NCI-H2081 treated with DMSO at 0.1 percent for 48 hours (cell line): ENCODE results near the gene COL9A1.
"Not testable (repeated sequence)": the region's sequence is repeated elsewhere in the genome, so short reads cannot be mapped to it uniquely, and the experiment has no call there.

ENCODE experiments used
- DNase-seq: peaks from one replicate; lab custom pipeline; 2025; lab: John Stamatoyannopoulos, UW

Gene COL9A1

DNA sequence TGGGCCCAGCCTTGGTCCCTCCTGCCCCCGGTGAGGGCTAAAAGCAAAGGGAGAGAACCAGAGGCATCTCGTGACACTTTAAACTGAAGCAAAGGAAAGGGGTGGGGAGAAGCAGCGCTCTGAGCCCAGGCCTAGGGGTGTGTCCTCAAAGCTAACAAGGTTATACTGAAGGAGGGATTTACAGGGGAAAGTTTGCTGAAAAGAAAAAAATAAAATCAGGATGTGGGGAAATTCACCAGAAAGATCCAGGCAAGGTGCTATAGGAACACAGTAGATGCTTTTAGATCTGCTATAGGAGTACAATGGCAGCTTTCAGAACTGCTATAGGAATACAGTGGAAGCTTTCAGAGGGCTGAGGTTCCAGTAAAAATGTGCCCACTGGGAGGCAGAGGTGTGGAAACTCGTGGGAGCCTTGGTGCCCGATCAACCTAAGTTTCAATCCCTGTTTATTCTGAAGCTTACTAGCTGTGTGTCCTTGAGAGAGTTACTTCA lies at the start of gene COL9A1:
Gene COL9A1 (minus strand): TSS at position 51 of the 492 bp plus-strand sequence. CDS start 160 bp downstream, outside the sequence.
- DNase-seq = no peak

DNA sequence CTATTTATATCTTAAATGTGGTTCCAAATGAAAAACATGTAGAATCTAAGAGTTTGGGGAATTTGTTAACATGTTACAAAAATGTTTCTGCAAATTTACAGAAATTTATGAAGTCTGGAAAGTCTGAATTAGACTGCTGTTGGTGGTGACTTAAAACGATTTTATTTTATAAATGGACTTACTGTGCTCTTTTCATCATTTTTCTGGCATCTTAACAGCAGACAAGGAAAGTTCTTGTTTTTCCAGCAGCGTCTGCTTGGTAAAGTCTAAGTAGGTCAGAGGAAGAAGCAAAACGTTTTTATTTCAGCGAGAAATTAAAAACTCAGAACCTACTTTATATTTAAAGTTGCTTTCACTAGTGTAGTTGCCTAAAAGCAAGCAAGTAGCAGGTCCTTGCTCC lies 48.6 kb upstream of the COL9A1 start:
- DNase-seq = no peak

DNA sequence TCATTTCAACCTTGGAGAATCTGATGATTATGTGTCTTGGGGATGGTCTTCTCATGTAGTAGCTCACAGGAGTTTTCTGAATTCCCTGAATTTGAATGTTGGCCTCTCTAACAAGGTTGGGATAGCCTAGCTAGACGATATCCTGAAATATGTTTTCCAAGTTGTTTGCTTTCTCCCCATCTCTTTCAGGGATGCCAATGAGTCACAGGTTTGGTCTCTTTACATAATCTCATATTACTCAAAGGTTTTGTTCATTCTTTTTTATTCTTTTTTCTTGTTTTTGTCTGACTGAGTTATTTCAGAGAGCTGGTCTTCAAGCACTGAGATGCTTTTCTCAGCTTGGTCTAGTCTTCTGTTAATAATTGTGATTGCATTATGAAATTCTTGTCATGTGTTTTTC lies 42.7 kb upstream of the COL9A1 start:
- DNase-seq = no peak

DNA sequence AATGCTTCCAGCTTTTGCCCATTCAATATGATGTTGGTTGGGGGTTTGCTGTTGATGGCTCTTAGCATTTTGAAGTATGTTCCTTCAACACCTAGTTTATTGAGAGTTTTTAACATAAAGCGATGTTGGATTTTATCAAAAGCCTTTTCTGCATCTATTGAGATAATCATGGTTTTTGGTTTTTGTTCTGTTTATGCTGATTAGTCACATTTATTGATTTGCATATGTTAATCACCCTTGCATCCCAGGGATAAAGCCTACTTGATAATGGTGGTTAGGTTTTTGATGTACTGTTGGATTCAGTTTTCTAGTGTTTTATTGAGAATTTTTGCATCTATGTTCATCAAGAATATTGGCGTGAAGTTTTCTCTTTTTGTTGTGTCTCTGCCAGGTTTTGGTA lies 40.4 kb upstream of the COL9A1 start:
- no peak for DNase-seq

DNA sequence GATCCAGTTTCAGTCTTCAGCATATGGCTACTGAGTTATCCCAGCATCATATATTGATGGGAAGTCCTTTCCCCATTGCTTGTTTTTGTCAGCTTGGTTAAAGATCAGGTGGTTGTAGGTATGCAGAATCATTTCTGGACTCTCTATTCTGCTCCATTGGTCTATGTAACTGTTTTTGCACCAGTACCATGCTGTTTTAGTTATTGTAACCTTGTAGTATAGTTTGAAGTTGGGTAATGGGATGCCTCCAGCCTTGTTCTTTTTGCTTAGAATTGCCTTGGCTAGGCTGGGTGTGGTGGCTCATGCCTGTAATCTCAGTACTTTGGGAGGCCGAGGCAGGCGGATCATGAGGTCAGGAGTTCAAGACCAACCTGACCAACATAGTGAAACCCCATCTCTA lies 36.9 kb upstream of the COL9A1 start:
- not testable (repeated sequence) for DNase-seq

DNA sequence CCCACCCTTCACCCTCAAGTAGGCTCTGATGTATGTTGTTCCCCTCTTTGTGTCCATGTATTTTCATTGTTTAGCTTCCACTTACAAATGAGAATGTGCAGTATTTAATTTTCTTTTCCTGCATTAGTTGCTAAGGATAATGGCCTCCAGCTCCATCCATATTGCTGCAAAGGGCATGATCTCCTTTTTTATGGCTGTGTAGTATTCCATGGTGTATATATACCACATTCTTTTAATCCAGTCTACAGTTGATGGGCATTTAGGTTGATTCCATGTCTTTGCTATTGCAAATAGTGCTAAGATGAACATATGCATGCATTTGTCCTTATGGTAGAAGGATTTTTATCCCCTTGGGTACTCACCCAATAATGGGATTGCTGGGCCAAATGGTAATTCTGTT lies 35.9 kb upstream of the COL9A1 start:
- no peak for DNase-seq

DNA sequence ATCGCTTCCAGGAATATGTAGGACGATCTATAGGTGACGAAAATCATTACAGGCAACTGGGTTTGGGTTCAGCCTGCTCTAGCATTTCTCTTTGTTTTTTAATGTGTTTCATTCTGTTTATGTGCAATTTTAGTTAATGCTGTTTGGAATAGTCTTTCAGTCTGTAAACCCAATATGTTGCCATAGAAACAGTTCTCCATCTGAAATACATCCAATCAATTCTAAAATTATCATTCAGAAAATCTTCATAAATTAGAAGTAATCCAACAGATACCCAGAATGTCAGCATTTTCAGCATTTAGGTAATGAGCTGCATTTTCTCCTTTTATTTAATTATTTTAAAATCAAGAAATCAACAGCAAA lies 34.8 kb upstream of the COL9A1 start:
- no peak for DNase-seq

DNA sequence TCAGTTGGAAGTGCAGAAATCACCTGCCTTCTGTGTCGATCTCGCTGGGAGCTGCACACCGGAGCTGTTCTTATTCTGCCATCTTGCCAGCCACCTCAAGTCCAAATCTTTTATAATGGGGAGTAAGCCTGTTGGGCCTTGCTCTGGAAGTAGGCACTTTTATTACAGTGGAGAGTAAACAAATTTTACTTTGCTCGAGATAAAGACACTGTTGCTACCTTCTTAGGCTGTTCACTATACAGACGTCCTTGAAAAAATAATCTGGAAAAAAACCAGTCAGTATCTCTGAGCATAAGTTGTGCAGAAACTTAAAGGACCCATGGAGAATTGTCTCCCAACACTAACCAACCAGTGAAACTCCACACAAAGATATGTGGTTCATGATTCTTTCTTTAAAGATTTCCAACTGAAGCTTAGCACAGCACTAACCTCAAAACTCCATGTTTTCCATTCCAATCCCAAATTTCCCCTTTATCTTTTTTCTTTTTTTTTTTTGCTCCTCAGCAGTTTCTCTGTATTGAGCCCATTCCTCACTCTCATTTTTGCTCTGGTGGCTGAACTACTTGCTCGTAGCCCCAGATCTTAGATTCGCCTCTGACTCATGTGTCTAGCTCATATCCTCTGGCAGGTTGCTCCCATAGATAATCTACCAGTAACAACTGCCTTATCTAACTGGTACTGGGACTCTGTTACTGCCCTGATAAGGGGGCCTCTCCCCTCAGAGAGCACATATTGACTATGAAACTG lies 34.3 kb upstream of the COL9A1 start:
- DNase-seq = no peak

DNA sequence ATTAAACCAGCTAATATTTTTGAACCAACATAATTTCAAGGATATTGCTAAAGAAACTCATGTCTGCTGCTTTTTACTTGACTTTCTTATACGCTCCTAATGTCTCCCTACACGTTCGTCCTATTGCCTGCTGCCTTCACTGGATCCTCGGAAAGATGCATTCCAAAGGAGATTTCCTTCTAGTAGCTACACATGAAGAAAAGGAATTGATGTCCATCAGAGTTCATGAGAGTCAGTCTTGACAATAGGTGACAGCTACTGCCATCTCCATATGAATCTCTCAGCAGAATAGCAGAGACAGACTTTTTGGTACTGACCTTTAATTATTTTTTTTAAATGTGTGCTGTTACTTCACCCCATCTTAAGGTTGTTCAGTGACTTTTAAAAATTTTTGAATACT lies 24.2 kb upstream of the COL9A1 start:
- DNase-seq = no peak

DNA sequence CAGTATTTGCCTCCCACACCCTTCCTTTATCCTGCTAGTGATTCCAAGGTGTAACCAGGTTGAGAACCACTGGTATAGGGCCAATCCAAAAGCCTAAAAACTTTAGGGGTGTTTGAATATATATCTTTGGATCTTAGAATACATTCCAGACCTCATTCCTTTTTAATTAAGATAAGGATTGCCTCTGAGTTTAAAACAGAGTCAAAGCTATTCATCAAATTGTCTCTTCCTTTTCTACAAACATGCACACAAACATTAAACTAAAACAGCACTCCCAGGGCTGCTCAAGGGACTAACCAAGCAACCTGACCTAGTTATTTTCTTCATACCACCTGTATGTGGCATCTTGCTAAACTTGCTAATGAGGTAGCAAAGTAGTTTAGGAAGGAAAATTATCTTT lies 22.1 kb upstream of the COL9A1 start:
- no peak for DNase-seq

DNA sequence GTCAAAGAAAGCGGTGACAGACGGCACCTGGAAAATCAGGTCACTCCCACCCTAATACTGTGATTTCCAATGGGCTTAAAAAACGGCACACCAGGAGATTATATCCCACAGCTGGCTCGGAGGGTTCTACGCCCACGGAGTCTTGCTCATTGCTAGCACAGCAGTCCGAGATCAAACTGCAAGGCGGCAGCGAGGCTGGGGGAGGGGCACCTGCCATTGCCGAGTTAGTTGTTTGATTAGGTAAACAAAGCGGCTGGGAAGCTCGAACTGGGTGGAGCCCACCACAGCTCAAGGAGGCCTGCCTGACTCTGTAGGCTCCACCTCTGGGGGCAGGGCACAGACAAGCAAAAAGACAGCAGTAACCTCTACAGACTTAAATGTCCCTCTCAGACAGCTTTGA lies 14.9 kb upstream of the COL9A1 start:
- not testable (repeated sequence) for DNase-seq

DNA sequence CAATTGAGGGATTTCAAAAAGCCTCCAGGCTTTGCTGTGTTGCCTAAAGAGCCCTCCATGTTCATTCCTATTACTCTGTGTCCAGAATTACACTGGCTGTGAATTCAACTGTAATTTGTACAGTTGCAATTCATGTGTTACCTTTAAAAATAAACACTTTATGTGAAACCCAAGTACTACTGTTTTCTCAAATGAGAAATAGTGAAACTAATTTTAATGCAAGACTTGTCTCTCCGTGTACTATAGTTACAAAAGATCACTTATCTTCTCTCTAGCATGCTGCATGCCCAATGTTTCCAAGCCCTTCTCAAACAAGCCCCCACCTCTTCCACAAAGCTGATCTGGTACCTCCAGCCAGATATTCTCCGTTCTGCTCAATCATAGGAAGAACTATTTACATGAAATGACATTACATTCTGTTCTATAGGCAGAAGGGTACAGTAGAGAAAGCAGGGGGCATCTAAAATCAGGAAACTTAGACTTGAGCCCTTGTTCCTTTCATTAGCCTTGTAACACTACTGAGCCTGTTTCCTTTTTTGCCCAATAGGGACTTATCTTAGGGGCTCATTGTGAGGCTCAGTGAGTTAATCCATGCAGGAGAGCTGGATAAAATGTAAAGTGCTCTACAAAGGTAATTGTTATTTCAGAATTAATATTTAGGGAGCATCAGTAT lies 12.3 kb upstream of the COL9A1 start:
- DNase-seq = no peak

DNA sequence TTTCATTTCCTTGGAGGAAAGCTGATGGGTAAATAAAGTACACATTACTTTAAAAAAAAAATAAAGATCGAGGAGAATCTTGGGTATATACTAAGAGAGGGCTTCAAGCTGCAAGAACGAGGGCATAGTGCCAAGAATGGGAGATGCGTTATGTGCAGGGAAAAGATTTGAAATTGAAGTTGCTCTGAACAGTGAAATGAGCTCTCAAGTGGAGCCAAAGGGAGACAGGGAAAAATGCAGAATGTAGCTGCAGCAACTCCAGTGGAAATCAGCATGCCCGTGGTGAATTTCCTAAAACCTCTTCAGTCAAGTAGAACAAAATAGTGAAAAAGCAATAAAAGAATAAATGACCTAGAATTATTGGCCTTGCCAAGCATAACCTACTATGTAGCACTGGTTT lies 11.4 kb upstream of the COL9A1 start:
- DNase-seq = no peak

DNA sequence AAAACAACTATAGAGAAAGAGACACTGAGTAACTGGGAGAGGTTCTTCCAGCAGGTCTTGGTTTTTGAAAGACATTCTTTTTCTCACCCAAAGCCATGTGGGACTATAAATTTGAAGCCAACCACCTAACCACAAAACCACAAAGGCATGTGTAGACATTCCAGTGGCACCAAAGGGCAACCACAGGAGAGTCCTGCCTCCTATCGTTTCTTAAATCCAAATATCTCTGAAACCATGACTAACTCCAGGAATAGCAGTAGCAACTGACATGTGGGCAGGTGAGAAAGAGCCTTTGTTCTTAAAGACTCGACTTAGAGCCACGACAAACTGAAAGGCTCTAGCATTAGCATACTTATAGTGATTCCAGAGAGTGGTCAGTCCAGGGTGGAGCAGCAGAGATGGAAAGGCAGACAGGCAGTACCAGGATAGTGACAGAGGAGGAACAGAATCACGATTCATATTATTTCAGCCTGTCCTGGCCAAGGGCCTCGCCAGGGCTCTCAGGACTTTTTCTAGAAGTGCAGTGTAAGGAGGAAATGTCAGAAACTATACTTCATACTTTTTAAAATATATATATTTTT lies 9.4 kb upstream of the COL9A1 start:
- DNase-seq = no peak

DNA sequence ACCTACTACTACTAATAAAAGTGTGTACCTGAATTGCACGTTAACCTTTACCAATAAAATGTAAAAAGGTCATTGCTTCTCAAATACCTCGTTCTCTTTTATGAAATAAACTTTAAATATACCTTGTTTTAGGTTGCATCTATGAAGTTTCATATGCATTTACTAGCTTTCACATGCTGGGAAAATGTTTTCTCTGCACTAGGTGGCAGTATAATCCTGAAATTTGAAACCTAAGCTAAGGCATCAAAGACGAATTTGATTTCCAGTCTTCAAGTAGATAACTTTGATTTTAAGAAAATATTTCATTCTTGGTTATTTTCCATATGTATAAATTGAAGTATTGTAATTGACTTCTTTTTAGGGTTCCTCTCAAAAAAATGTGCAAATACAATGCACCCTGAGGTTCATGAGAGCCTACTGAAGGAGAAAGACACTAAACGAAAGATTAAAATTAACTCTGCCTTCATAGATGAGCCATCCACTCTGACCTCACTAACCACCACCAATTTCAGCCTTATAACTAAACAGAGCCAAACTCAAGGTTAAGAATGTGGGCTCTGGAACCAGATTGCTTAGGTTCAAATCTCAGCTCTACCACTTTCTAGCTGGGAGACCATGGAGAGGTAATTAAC lies 7.3 kb upstream of the COL9A1 start:
- no peak for DNase-seq

DNA sequence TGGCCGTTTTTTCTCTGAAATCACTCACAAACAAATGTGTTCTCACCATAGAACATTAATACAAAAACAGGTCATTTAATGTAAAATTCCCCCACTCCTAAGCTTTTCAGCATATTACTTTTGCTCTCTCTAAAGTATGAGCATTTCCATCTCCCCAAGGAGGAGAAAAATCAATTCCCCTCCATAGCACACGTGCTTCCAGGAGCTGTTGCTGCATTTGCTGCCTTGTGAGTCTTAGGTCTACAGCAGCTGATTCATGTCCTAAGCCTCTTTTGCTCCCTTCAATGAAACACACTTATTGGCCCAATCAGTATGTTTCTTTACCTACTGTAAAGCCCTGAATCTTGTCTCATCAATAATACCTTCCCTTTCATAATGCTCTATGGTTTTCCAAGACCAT lies 6.4 kb upstream of the COL9A1 start:
- no peak for DNase-seq

DNA sequence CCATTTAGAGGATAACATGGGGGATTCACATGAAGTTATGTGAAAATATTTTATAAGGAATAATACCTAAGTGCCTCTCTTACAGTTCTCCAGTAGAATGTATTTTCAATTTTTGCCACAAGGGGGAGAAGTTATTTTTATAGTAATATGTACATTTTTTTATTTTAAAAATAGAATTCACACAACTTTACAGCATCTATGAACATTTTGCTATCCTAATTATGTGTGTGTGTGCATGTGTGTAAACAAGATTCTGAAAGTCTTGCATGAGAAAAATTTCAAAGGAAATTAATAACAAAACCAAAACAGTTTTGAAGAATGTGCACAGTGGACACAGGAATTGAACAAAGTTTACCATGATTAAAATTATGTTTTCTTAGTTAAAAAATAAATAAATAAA lies 5.3 kb upstream of the COL9A1 start:
- not testable (repeated sequence) for DNase-seq

DNA sequence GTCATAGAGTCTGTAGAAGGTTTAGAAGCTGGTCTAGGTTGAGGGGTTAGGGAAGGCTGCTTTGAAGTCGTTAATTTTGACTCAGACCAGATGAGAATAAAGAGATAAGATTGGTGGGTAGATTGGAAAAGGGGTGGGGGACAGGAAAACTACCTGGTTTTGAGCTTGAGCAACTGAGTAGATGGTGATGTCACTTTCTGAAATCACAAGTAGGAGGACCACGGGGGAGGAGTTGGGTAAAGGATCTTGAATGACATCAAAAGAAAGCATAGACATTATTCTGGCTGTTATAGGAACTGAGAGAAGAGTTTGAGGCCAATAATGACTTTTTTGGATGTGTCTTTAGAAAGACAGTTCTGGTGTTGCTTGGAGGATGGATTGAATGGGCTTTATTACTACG lies 4.1 kb upstream of the COL9A1 start:
- no peak for DNase-seq

DNA sequence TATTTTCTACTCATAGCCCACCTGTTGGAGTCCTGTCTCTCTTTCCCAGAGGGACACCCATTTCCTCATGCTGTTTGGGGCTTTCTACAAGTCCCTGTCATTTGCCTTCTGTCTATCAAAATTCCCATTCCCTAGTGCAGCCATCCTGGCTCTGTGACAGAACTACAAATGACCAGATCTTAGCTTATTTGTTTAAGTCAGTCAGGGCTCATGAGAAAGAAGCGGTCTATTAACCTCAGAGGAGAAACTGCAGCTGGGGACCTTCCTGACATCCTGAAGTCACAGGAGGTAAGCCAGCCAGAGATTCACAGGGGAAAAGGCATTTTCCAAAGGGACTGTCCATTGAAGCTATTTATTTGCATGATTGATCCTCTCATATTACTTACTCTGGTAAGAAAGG lies 1.7 kb upstream of the COL9A1 start:
- no peak for DNase-seq

DNA sequence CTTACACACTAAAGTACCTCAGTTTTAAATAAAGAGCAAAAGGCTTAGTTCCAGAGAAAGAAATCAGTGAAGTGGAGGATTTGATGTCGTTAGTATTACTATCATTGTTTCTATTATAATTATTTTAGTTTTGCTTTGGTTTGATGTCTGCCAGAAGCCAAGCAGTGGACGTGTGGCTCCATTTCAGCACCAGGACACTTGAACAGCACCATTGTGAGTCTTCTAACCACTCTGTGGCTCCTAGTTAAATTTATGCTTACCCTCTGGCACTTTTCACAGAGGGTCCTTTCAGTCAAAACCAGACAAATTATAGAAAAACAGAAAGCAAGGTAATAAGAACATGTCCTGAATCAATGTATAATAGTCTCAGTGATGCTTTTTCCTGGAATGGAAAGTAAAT lies 3.4 kb downstream of the COL9A1 start:
- no peak for DNase-seq

DNA sequence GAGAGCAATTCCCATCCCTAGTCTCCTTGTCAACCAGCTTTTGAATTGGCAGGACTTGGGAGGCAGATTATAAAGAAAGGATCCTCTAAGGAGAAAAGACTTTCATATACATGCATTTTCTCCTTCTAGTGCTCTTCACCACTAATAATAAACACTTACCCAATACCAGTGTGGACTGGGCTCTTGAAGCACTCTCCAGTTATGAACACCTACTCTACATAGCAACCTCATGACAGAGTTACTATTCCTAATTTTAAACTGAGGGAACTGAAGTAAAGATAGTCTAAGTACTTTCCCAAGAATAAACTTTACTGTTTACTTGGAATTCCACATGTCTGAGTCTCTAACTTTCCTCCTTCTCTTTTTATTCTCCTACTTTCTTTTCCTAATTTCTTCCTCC lies 4.8 kb downstream of the COL9A1 start:
- DNase-seq = no peak

DNA sequence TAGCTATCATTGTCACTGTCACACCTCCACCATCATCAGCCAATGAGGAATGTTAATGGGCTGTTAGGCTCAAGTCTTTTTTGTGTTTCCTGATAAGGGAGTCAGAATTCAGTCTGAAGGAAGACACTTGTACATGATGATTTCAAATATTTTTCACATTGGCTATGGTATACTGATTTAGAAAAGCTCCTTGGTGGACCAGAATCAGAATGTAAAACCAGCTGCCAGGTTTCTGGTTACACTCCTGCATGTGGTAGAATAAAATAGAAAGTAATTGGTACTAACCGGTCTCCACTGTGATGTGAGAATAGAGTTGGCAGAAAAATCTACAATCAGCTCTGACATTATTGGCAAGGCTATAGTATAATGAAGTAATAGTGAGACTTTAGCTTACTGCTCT lies 10.7 kb downstream of the COL9A1 start:
- peak; percentile 20 for DNase-seq

DNA sequence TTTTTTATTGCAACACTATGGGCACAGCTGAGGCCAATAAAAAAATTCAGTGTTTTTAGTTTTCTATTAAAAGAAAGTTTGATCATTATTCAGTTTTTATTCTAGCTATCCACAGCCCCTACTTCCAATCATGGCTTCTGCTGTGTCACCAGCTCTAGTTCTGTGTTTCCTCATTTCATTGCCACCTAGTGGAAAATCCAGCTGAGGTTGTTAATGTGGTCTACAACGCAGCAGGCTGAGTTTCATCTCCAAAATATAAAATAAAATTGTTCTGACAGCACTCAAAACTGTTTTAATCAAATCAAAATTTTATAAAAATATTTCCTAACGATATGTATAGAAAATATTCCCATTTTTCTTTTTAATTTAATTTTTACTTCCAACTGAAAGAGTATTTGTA lies 13.6 kb downstream of the COL9A1 start:
- no peak for DNase-seq
